Activated CD8-positive, alpha-beta memory T cell treated with anti-CD3 and anti-CD28 coated beads for 48 hours (primary cell): ENCODE results near the gene TMEM89.

Experiments
- DNase-seq, 3 experiments: peaks; one replicate each; pipeline ENCODE4 v3.0.0-alpha.2; 2020; ENCODE audit warnings: low read depth in 2 of 3, low spot score in 2 of 3

TMEM89 gene

GRCh38 chr3:48617559-48617958 lies 4.0 kb downstream of the TMEM89 start:
- no peak for DNase-seq

GRCh38 chr3:48614044-48614443 lies 7.5 kb downstream of the TMEM89 start:
- no peak for DNase-seq

GRCh38 chr3:48612309-48612708 lies 9.3 kb downstream of the TMEM89 start:
- no peak for DNase-seq

GRCh38 chr3:48609088-48610005 lies 12.2 kb downstream of the TMEM89 start, which contains the start of gene UQCRC1:
UQCRC1 (minus strand) TSS chr3:48609646; CDS start chr3:48609620, 26 bp downstream.
- DNase-seq = peak; percentile 82 to 87 (median 86)

GRCh38 chr3:48607519-48607918 lies 14.1 kb downstream of the TMEM89 start:
- DNase-seq = no peak

GRCh38 chr3:48601622-48601994 lies 20.0 kb downstream of the TMEM89 start:
- no peak for DNase-seq

- DNase-seq = no peak
Measured at GRCh38 chr3:48600711-48601621, 20.6 kb downstream of the TMEM89 start.

GRCh38 chr3:48599509-48600285 lies 21.9 kb downstream of the TMEM89 start:
- DNase-seq = no peak

- no peak for DNase-seq
Measured at GRCh38 chr3:48599077-48599501, 22.5 kb downstream of the TMEM89 start.

GRCh38 chr3:48598323-48599076 lies 23.1 kb downstream of the TMEM89 start:
- DNase-seq = no peak

GRCh38 chr3:48597408-48597800 lies 24.2 kb downstream of the TMEM89 start:
- no peak for DNase-seq

GRCh38 chr3:48596676-48597407 lies 24.7 kb downstream of the TMEM89 start:
- no peak for DNase-seq

- DNase-seq = no peak
Measured at GRCh38 chr3:48596157-48596556, 25.4 kb downstream of the TMEM89 start.

- DNase-seq = no peak
Measured at GRCh38 chr3:48595526-48596121, 25.9 kb downstream of the TMEM89 start.

- DNase-seq = no peak
Measured at GRCh38 chr3:48595075-48595525, 26.5 kb downstream of the TMEM89 start, which contains the start of gene COL7A1. COL7A1 (minus strand) TSS chr3:48595329; CDS start chr3:48595159, 170 bp downstream.

- DNase-seq = no peak
Measured at GRCh38 chr3:48594417-48595049, 27.0 kb downstream of the TMEM89 start.

- DNase-seq = no peak
Measured at GRCh38 chr3:48593337-48593736, 28.2 kb downstream of the TMEM89 start.

GRCh38 chr3:48592519-48593087 lies 29.0 kb downstream of the TMEM89 start:
- no peak for DNase-seq
